Measurements from ENCODE around the gene LYPLA2. TPM values are rescaled to one million over a fixed set of nuclear protein-coding genes. Genes with fewer than 3 reads are reported as not detected.

Gene LYPLA2
- polyA plus RNA-seq, 1 of the 3 experiments (the other 2 are of a cell fraction), result 109 TPM

DNA sequence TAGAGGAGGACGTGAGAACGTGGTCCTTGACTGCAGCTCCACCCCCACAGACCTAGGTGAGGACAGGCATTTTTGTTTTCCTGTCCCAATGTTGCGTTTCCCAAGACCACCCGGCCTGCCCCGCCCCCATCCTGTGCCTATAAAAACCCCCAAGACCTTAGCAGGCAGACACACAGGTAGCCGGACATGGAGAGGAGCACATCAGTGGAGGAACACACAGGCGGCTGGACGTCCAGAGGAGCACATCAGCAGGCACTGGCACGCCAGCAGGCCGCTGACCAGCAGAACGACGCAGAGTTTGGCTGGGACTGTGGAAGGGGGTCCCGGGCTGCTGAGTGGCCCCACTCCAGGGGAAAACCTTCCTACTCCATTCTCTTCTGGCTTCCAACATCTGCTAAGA lies 47.0 kb downstream of the LYPLA2 start:
- no peaks in the 10 kb centered on the region for H3K9me3 ChIP-seq
- no peaks in the 10 kb centered on the region for H3F3A ChIP-seq (replicated peaks; ENCODE audit: insufficient read depth)
- ChIA-PET CTCF (interaction anchor here (1.1 to 1.3 kb wide), 2 partner anchors 25 to 79 kb away, joined by 3 read pairs; no protein-coding TSS in a partner anchor), POLR2A (no interaction called here)
- H3K4me1 ChIP-seq (ENCODE audit: control insufficient read depth in 1 of 2, insufficient read depth in 2 of 2, low read depth in 1 of 2, low read length in 1 of 2), result peaks cover 0 to 6% of the 10 kb centered on the region in 2 experiments; a peak in 1 of 4 replicates
- H3K79me2 ChIP-seq (ENCODE audit: insufficient read depth), result no peaks in the 10 kb centered on the region
- peak overlapping the region; percentile 84 for H3K4me2 ChIP-seq
- H3K9me2 ChIP-seq, result no peaks in the 10 kb centered on the region
- H3K36me3 ChIP-seq (replicated peaks in 1 of 2; ENCODE audit: control insufficient read depth in 1 of 2, insufficient read depth in 2 of 2, low read length in 1 of 2), result no peaks in the 10 kb centered on the region
- WGBS (ENCODE audit: low lambda C conversion rate), result 41% methylated on average over 9 of the region's 13 CpGs
- DNase-seq, result no peak
- TF ChIP-seq GABPA (IDR thresholded peaks at IDR 0.05; ENCODE audit: low read depth) (no peak), RXRA (IDR thresholded peaks at IDR 0.05; ENCODE audit: borderline replicate concordance, low read depth) (no peak), YY1 (IDR thresholded peaks at IDR 0.05; ENCODE audit: low read depth) (no peak), FOSL2 (IDR thresholded peaks at IDR 0.05; ENCODE audit: borderline replicate concordance, low read depth) (no peak), CHD2 (IDR thresholded peaks at IDR 0.05; ENCODE audit: low read length, partially characterized antibody) (no peak)
- TF ChIP-seq, protein P1, sequence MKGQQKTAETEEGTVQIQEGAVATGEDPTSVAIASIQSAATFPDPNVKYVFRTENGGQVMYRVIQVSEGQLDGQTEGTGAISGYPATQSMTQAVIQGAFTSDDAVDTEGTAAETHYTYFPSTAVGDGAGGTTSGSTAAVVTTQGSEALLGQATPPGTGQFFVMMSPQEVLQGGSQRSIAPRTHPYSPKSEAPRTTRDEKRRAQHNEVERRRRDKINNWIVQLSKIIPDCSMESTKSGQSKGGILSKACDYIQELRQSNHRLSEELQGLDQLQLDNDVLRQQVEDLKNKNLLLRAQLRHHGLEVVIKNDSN (IDR thresholded peaks at IDR 0.05; ENCODE audit: borderline replicate concordance, low read depth), result no peak
- TF ChIP-seq, protein P2, sequence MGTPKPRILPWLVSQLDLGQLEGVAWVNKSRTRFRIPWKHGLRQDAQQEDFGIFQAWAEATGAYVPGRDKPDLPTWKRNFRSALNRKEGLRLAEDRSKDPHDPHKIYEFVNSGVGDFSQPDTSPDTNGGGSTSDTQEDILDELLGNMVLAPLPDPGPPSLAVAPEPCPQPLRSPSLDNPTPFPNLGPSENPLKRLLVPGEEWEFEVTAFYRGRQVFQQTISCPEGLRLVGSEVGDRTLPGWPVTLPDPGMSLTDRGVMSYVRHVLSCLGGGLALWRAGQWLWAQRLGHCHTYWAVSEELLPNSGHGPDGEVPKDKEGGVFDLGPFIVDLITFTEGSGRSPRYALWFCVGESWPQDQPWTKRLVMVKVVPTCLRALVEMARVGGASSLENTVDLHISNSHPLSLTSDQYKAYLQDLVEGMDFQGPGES (IDR thresholded peaks at IDR 0.05; ENCODE audit: low read depth, low read length), result no peak
- TF ChIP-seq, protein P3, sequence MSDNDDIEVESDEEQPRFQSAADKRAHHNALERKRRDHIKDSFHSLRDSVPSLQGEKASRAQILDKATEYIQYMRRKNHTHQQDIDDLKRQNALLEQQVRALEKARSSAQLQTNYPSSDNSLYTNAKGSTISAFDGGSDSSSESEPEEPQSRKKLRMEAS (IDR thresholded peaks at IDR 0.05; ENCODE audit: low read depth), result no peak
- TF ChIP-seq, protein P4, sequence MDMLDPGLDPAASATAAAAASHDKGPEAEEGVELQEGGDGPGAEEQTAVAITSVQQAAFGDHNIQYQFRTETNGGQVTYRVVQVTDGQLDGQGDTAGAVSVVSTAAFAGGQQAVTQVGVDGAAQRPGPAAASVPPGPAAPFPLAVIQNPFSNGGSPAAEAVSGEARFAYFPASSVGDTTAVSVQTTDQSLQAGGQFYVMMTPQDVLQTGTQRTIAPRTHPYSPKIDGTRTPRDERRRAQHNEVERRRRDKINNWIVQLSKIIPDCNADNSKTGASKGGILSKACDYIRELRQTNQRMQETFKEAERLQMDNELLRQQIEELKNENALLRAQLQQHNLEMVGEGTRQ (IDR thresholded peaks at IDR 0.05; ENCODE audit: borderline replicate concordance, low read depth, low read length), result no peak
- peak overlapping the region; percentile 67 for H2AFZ ChIP-seq (ENCODE audit: low read depth)
- H3K4me3 ChIP-seq (ENCODE audit: low read depth in 2 of 2, low read length in 1 of 2), result peak overlapping the region; percentile 39 to 62; a peak in 2 of 4 replicates
- H3K27me3 ChIP-seq (ENCODE audit: insufficient read depth), result no peaks in the 10 kb centered on the region
- H3K27ac ChIP-seq (ENCODE audit: low read depth in 2 of 2, low read length in 1 of 2), result no peak overlapping the region
- H3K9ac ChIP-seq, result no peak overlapping the region
- H4K20me1 ChIP-seq (ENCODE audit: insufficient read depth), result no peaks in the 10 kb centered on the region

DNA sequence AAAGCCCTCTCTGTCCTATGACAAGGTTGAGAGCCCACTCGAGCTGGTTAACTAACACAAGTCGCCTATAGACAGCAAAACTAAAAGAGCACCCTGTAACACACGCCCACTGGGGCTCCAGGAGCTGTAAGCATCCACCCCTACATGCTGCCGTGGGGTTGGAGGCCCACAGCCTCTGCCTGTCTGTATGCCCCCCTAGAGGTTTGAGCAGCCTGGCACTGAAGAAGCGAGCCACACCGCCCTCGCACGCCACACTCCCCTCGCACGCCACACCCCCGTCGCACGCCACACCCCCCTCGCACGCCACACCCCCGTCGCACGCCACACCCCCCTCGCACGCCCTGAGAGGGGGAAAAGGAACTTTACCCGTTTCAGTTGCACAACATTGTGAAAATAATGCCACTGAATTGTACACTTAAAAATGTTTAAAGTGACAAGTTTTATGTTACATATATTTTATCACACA lies 47.5 kb downstream of the LYPLA2 start:
- no peaks in the 10 kb centered on the region for H3F3A ChIP-seq (replicated peaks; ENCODE audit: insufficient read depth)
- no peak overlapping the region; the same call in 1 of the 2 replicates for H3K9ac ChIP-seq
- WGBS (ENCODE audit: low lambda C conversion rate), result 4% methylated on average over 21 of the region's 21 CpGs
- H4K20me1 ChIP-seq (ENCODE audit: insufficient read depth), result no peaks in the 10 kb centered on the region
- no peaks in the 10 kb centered on the region for H3K36me3 ChIP-seq (replicated peaks in 1 of 2; ENCODE audit: control insufficient read depth in 1 of 2, insufficient read depth in 2 of 2, low read length in 1 of 2)
- CTCF ChIA-PET, result interaction anchor here (1.1 to 1.3 kb wide), 3 partner anchors 25 to 78 kb away, joined by 3 read pairs; no protein-coding TSS in a partner anchor
- H3K4me1 ChIP-seq (ENCODE audit: control insufficient read depth in 1 of 2, insufficient read depth in 2 of 2, low read depth in 1 of 2, low read length in 1 of 2), result peaks cover 0 to 6% of the 10 kb centered on the region in 2 experiments; a peak in 1 of 4 replicates
- DNase-seq, result peak; percentile 88
- H2AFZ ChIP-seq (ENCODE audit: low read depth), result peak overlapping the region; percentile 97
- H3K27ac ChIP-seq (ENCODE audit: low read depth in 2 of 2, low read length in 1 of 2), result no peak overlapping the region
- no peaks in the 10 kb centered on the region for H3K27me3 ChIP-seq (ENCODE audit: insufficient read depth)
- peak overlapping the region; percentile 39 to 62 for H3K4me3 ChIP-seq (ENCODE audit: low read depth in 2 of 2, low read length in 1 of 2)
- peak overlapping the region; percentile 84 for H3K4me2 ChIP-seq
- H3K9me3 ChIP-seq, result no peaks in the 10 kb centered on the region
- no peaks in the 10 kb centered on the region for H3K79me2 ChIP-seq (ENCODE audit: insufficient read depth)
- H3K9me2 ChIP-seq, result no peaks in the 10 kb centered on the region
- POLR2A ChIA-PET, result no interaction called here
- TF ChIP-seq TEAD4 (IDR thresholded peaks at IDR 0.05; ENCODE audit: borderline replicate concordance, insufficient read depth) (no peak), EP300 (IDR thresholded peaks at IDR 0.05; ENCODE audit: borderline replicate concordance in 1 of 2, low read depth in 1 of 2, low read length in 1 of 2) (no peak), MXI1 (IDR thresholded peaks at IDR 0.05; ENCODE audit: low read depth, low read length) (peak; percentile 74; the same call in 1 of the 2 replicates)

All from SK-N-SH (cell line).